Activated CD4-positive, alpha-beta memory T cell treated with anti-CD3 and anti-CD28 coated beads, Interleukin-2, amount 10 ng/mL, durations not matched to agents 7 days and 5 days (primary cell): ENCODE results near the gene LIPT2. TPM values are rescaled to one million over a fixed set of nuclear protein-coding genes. Genes with fewer than 3 reads are reported as not detected.

Experiments used
- CTCF ChIA-PET: fragments of 350-600 bp; sonication (Branson Sonifier 250); formaldehyde crosslinking; loops from one replicate; lab custom pipeline; 2021; ENCODE audit warnings: antibody characterized with exemption, inconsistent platforms; lab: Charles Lee
- POLR2A ChIA-PET: fragments of 350-600 bp; sonication (Branson Sonifier 250); formaldehyde crosslinking; loops from one replicate; lab custom pipeline; 2021; ENCODE audit warnings: antibody characterized with exemption; lab: Charles Lee
- DNase-seq: peaks from one replicate; pipeline ENCODE4 v3.0.0-alpha.2; 2020
- H3K27ac Mint-ChIP-seq: one replicate; pipeline ENCODE4 v1.8.0; 2021; ENCODE audit warnings: mild to moderate bottlenecking, mixed read lengths
- H3K27me3 Mint-ChIP-seq: one replicate; pipeline ENCODE4 v1.8.0; 2021; ENCODE audit warnings: mixed read lengths
- H3K36me3 Mint-ChIP-seq: one replicate; pipeline ENCODE4 v1.8.0; 2021; ENCODE audit warnings: low read depth, mixed read lengths
- H3K4me1 Mint-ChIP-seq: one replicate; pipeline ENCODE4 v1.8.0; 2021; ENCODE audit warnings: mixed read lengths
- H3K4me3 Mint-ChIP-seq: one replicate; pipeline ENCODE4 v1.8.0; 2021; ENCODE audit warnings: mild to moderate bottlenecking, mixed read lengths
- H3K9me3 Mint-ChIP-seq: one replicate; pipeline ENCODE4 v1.8.0; 2021; ENCODE audit warnings: mixed read lengths
- total RNA-seq, 2 experiments: library from RNA; stranded (reverse); gene quantifications; one replicate each; pipeline ENCODE4 v1.2.3, GENCODE V29; 2021

Gene LIPT2
- total RNA-seq, 2 experiments from 2014 or later, result 1.4 to 2.6 TPM

- Mint-ChIP-seq H3K36me3 (no peaks in the 10 kb centered on the region), H3K9me3 (no peaks in the 10 kb centered on the region), H3K27ac (no peak overlapping the region), H3K27me3 (peaks cover 37% of the 10 kb centered on the region), H3K4me1 (peaks cover 16% of the 10 kb centered on the region), H3K4me3 (no peak overlapping the region)
- CTCF ChIA-PET, result no interaction called here
- POLR2A ChIA-PET, result interaction anchor here (1.1 kb wide), 1 partner anchor 24 kb away, joined by 4 read pairs; the partner anchor contains the start of gene LIPT2
- no peak for DNase-seq
These were observed 24.6 kb downstream of the LIPT2 start for GRCh38 chr11:74468936-74469335.

DNA sequence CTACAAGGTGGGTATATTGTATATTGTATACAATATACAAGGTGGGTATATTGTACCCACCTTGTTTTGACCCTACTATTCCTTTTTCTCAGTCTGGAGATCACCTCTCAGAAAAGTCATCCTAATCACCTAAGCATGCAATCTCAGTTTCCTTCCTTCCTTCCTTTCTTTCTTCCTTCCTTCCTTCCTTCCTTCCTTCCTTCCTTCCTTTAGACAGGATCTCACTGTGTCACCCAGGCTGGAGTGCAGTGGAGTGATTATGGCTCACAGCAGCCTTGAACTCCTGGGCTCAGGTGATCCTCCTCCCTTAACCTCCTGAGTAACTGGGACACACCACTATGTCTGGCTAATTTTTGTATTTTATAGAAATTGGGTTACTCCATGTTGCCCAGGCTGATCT, 25.0 kb downstream of the LIPT2 start:
- no peaks in the 10 kb centered on the region for H3K9me3 Mint-ChIP-seq
- ChIA-PET CTCF (no interaction called here), POLR2A (no interaction called here)
- H3K4me1 Mint-ChIP-seq, result peaks cover 16% of the 10 kb centered on the region
- H3K27me3 Mint-ChIP-seq, result peaks cover 37% of the 10 kb centered on the region
- DNase-seq, result no peak
- H3K27ac Mint-ChIP-seq, result no peak overlapping the region
- H3K36me3 Mint-ChIP-seq, result no peaks in the 10 kb centered on the region
- no peak overlapping the region for H3K4me3 Mint-ChIP-seq

DNA sequence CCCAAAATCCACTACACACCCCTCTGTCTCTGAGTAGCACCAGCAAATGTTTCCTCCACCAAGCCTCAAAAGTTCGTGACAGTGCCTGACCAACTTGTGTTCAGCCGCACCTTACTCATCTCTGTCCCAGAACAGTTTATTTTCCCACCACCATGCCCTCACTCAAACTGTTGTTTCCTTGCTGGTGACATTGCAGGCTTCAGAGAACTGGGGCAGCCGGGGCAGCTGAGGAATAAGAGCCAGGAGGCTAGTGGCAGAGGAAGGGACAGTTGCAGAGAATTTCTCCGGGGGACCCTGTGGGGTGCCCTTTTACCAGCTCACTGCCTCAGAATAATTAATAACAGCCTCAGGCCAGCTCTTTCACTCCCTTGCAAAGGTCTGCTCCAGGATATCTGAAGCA, 25.5 kb downstream of the LIPT2 start:
- ChIA-PET CTCF (no interaction called here), POLR2A (no interaction called here)
- H3K4me3 Mint-ChIP-seq, result no peak overlapping the region

GRCh38 chr11:74466916-74467885, 26.3 kb downstream of the LIPT2 start, which contains the start of gene KCNE3:
Gene KCNE3, minus strand, starts transcription at chr11:74467549. Its CDS starts 9,986 bp downstream, at chr11:74457563.
- Mint-ChIP-seq H3K36me3 (no peaks in the 10 kb centered on the region), H3K27me3 (peaks cover 37% of the 10 kb centered on the region), H3K4me1 (peaks cover 13% of the 10 kb centered on the region), H3K27ac (no peak within 1 kb of the TSS), H3K4me3 (no peak within 1 kb of the TSS), H3K9me3 (no peaks in the 10 kb centered on the region)
- ChIA-PET POLR2A (no interaction called here), CTCF (no interaction called here)
- no peak for DNase-seq

More for the DNA sequence above, 25.5 kb downstream of the LIPT2 start:
- Mint-ChIP-seq H3K9me3 (no peaks in the 10 kb centered on the region), H3K27me3 (peaks cover 37% of the 10 kb centered on the region), H3K4me1 (peaks cover 16% of the 10 kb centered on the region), H3K27ac (no peak overlapping the region), H3K36me3 (no peaks in the 10 kb centered on the region)
- DNase-seq, result no peak

DNA sequence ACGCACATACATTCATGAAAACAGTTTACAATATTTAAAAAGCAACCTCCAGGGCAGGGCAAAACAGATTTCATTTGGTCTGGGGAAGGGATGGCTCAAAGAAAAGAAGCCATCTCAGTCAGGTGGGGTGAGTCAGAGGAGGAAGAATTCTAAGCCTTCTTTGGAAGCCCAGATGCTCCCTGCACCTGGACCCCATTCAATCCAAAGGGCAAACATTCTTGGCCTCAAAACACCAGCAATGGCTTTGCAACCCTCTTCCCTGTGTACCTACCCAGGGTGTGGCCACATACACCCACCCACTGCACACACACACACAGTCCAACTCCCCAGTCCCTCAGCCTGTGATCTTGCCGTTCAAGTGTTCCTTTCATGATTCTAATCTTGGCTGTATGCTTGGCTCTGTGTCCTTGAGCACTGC, 28.2 kb downstream of the LIPT2 start:
- Mint-ChIP-seq H3K27ac (no peak overlapping the region), H3K36me3 (no peaks in the 10 kb centered on the region), H3K4me3 (no peak overlapping the region), H3K27me3 (peaks cover 37% of the 10 kb centered on the region), H3K9me3 (no peaks in the 10 kb centered on the region), H3K4me1 (peaks cover 7% of the 10 kb centered on the region)
- DNase-seq, result no peak
- ChIA-PET CTCF (no interaction called here), POLR2A (no interaction called here)

GRCh38 chr11:74464746-74465145, 28.8 kb downstream of the LIPT2 start:
- peaks cover 7% of the 10 kb centered on the region for H3K4me1 Mint-ChIP-seq
- H3K4me3 Mint-ChIP-seq, result no peak overlapping the region
- H3K9me3 Mint-ChIP-seq, result no peaks in the 10 kb centered on the region
- POLR2A ChIA-PET, result no interaction called here
- H3K27ac Mint-ChIP-seq, result no peak overlapping the region
- no peaks in the 10 kb centered on the region for H3K36me3 Mint-ChIP-seq
- peaks cover 37% of the 10 kb centered on the region for H3K27me3 Mint-ChIP-seq
- CTCF ChIA-PET, result interaction anchor here (1.2 to 1.7 kb wide), 2 partner anchors 11 to 209 kb away, joined by 3 to 11 read pairs; no protein-coding TSS in a partner anchor
- DNase-seq, result no peak

- peaks cover 5% of the 10 kb centered on the region for H3K4me1 Mint-ChIP-seq
- H3K4me3 Mint-ChIP-seq, result no peak overlapping the region
- DNase-seq, result no peak
- peaks cover 30% of the 10 kb centered on the region for H3K27me3 Mint-ChIP-seq
- ChIA-PET CTCF (interaction anchor here (1.2 to 2.7 kb wide), 3 partner anchors 10 to 207 kb away, joined by 3 to 14 read pairs (median 11); no protein-coding TSS in a partner anchor), POLR2A (no interaction called here)
- H3K36me3 Mint-ChIP-seq, result no peaks in the 10 kb centered on the region
- no peak overlapping the region for H3K27ac Mint-ChIP-seq
- H3K9me3 Mint-ChIP-seq, result no peaks in the 10 kb centered on the region
These were observed 30.3 kb downstream of the LIPT2 start for GRCh38 chr11:74463216-74463615.

GRCh38 chr11:74462631-74463030, 30.9 kb downstream of the LIPT2 start:
- Mint-ChIP-seq H3K4me3 (no peak overlapping the region), H3K36me3 (no peaks in the 10 kb centered on the region), H3K27ac (no peak overlapping the region), H3K9me3 (no peaks in the 10 kb centered on the region), H3K4me1 (peaks cover 1% of the 10 kb centered on the region), H3K27me3 (peaks cover 24% of the 10 kb centered on the region)
- no peak for DNase-seq
- ChIA-PET CTCF (interaction anchor here (2.7 kb wide), 1 partner anchor 13 kb away, joined by 14 read pairs; no protein-coding TSS in a partner anchor), POLR2A (interaction anchor here (0.8 kb wide), 1 partner anchor 31 kb away, joined by 3 read pairs; the partner anchor contains the start of gene LIPT2)

DNA sequence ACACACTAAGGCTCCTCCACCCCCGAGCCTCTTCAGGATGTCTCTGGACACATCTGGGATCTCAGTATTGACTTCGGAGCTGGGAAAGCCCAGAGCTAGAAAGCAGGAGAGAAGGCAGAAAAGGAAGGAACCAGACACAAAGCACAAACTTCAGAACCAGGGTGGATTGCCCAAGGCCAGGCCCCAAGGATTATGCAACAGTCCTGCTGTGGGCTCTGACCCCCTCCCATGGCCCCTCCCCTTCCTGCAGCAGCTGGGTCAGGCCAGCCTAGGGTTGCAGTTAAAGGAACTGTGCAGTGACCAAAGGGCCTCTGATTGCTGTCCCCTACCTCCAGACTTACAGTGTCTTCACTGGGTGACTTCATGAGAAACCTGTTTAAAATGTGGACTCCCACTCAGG, 31.5 kb downstream of the LIPT2 start:
- Mint-ChIP-seq H3K27ac (no peak overlapping the region), H3K27me3 (peaks cover 23% of the 10 kb centered on the region), H3K4me3 (no peak overlapping the region), H3K36me3 (no peaks in the 10 kb centered on the region), H3K4me1 (no peaks in the 10 kb centered on the region), H3K9me3 (no peaks in the 10 kb centered on the region)
- CTCF ChIA-PET, result interaction anchor here (2.7 kb wide), 1 partner anchor 12 kb away, joined by 14 read pairs; no protein-coding TSS in a partner anchor
- POLR2A ChIA-PET, result interaction anchor here (0.8 kb wide), 1 partner anchor 32 kb away, joined by 3 read pairs; the partner anchor contains the start of gene LIPT2
- DNase-seq, result no peak

DNA sequence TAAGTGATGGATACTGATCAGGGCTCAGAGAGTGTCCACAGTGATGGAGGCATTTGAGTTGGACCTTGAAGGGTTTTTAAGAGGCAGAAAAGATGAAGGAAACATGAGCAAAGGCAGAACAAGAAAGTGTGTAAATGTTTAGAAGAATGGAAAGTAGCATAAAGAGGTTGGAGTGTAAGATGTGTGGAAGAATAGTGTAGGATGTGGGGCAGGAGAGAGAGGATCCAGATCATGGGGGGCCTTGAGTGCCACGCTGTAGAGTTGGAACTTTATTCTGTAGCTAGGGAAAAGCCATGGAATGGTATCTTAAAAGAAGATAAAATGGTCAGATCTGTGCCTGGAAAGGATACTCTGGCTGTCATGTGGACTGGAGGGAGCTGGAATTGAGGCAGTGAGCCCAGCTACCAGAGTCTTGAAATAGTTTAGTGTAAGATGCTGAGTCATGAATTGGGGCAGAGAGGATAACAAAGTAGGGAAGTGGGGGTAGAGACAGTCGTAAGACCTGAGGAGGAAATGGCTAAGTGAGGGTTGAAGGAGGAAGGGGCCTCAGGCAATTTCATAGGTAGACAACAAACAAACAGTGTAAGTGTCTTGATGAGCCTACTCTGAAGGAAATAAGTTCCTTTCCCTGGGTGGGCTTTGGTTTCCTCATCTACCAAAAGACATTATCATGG, 32.9 kb downstream of the LIPT2 start:
- Mint-ChIP-seq H3K27me3 (peaks cover 11% of the 10 kb centered on the region), H3K4me3 (no peak overlapping the region), H3K9me3 (no peaks in the 10 kb centered on the region), H3K27ac (no peak overlapping the region), H3K36me3 (no peaks in the 10 kb centered on the region), H3K4me1 (no peaks in the 10 kb centered on the region)
- DNase-seq, result no peak
- ChIA-PET CTCF (interaction anchor here (0.6 kb wide), 1 partner anchor 146 kb away, joined by 3 read pairs; no protein-coding TSS in a partner anchor), POLR2A (no interaction called here)

DNA sequence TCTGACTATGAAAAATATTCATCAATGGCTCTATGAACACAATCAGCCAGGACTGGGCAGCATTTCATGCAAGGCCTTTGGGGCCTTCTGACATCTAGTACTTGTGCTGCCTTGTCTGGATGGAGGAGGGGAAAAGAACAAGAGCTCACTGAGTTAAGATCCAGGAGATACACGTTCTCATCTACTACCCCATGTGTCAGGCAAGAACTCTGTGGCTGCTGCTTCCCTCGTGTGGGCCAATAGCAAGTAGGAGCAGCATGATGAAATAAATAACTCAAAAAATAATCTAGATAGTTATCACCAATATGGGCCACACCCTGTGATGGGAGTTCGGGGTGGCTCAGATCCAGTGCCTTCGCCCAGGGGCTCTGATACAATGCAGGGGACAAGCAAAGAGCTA, 33.5 kb downstream of the LIPT2 start:
- CTCF ChIA-PET, result interaction anchor here (0.6 kb wide), 1 partner anchor 147 kb away, joined by 3 read pairs; no protein-coding TSS in a partner anchor
- Mint-ChIP-seq H3K4me3 (no peak overlapping the region), H3K27ac (no peak overlapping the region), H3K27me3 (peaks cover 7% of the 10 kb centered on the region), H3K36me3 (no peaks in the 10 kb centered on the region), H3K9me3 (no peaks in the 10 kb centered on the region), H3K4me1 (no peaks in the 10 kb centered on the region)
- POLR2A ChIA-PET, result no interaction called here
- DNase-seq, result no peak

GRCh38 chr11:74459584-74459983, 33.9 kb downstream of the LIPT2 start:
- no peak for DNase-seq
- Mint-ChIP-seq H3K36me3 (no peaks in the 10 kb centered on the region), H3K27ac (no peak overlapping the region), H3K4me1 (no peaks in the 10 kb centered on the region), H3K9me3 (no peaks in the 10 kb centered on the region), H3K4me3 (no peak overlapping the region), H3K27me3 (peaks cover 2% of the 10 kb centered on the region)
- ChIA-PET POLR2A (no interaction called here), CTCF (no interaction called here)
